ENCODE measurements around the gene ZSCAN16. TPM values are rescaled to one million over a fixed set of nuclear protein-coding genes. Genes with fewer than 3 reads are reported as not detected.

The ZSCAN16 gene
- total and polyA plus RNA-seq, 2 of the 13 experiments (the other 11 are each of a cell fraction or from before 2014, with no cell fraction given), result 5.7 to 12.7 TPM

DNA sequence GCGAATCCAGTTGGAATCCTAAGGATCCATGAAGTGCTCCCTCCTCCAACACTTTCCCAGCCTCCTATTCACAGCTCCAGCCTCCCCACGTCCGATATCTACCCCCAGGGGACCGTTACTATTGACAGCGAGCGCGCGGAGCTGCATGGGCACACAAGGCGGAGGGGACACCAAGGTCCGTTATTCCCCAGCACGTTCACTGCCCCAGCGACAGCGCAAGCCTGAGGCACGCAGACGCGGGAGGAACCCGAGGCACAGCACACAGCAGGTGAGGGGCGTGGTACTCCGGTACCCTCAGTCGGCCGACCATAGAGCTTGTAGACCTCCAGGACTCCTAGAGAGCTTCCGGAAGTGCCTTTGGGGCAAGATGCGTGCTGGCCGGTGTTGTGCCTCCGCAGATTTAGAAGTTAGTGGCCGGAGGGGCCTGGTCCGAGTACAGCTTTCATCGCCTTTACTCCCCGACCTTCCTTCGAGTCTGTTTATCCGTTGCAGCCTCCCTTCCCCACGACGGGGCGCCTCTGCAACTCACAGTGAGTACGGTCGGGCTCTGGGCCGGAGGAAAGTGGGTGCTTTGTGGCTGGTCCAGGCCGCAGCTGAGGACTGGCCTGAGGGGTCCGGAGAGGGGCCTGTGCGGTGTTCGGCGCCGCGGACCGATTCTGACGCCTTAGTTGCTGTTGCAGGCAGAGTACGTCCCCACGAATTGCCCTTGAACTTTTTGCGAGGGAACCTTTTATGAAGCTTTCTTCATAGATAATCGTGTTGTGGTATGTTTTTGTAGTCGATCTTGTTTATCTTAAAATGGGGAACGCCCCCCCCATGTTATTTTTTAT is 17.3 kb downstream of the ZSCAN16 start, which contains the start of gene ZKSCAN8 (continued):
- peak; percentile 96; the same call in 1 of the 2 replicates for TF ChIP-seq ZNF251 (CRISPR knock-in tag; IDR thresholded peaks at IDR 0.05)
- TF ChIP-seq, protein P1, sequence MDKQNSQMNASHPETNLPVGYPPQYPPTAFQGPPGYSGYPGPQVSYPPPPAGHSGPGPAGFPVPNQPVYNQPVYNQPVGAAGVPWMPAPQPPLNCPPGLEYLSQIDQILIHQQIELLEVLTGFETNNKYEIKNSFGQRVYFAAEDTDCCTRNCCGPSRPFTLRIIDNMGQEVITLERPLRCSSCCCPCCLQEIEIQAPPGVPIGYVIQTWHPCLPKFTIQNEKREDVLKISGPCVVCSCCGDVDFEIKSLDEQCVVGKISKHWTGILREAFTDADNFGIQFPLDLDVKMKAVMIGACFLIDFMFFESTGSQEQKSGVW (CRISPR knock-in tag; IDR thresholded peaks at IDR 0.05; ENCODE audit: borderline replicate concordance), result 0 out of 2 replicates have a peak, but pooled peaks have one; percentile 68
- TF ChIP-seq PAWR (CRISPR knock-in tag; IDR thresholded peaks at IDR 0.05; ENCODE audit: borderline replicate concordance), result 0 out of 2 replicates have a peak, but pooled peaks have one; percentile 83
- TF ChIP-seq ZNF235 (CRISPR knock-in tag; IDR thresholded peaks at IDR 0.05; ENCODE audit: borderline replicate concordance), result peak; percentile 74; the same call in 1 of the 2 replicates
- TF ChIP-seq RXRA (CRISPR knock-in tag; IDR thresholded peaks at IDR 0.05), result peak; percentile 90
- no peak for TF ChIP-seq RFX3 (CRISPR knock-in tag; IDR thresholded peaks at IDR 0.05)
- peak; percentile 81 for TF ChIP-seq RXRB (CRISPR knock-in tag; IDR thresholded peaks at IDR 0.05; ENCODE audit: borderline replicate concordance)
- peak; percentile 73 for TF ChIP-seq ARID2 (CRISPR knock-in tag; IDR thresholded peaks at IDR 0.05; ENCODE audit: borderline replicate concordance)
- TF ChIP-seq, protein P2, sequence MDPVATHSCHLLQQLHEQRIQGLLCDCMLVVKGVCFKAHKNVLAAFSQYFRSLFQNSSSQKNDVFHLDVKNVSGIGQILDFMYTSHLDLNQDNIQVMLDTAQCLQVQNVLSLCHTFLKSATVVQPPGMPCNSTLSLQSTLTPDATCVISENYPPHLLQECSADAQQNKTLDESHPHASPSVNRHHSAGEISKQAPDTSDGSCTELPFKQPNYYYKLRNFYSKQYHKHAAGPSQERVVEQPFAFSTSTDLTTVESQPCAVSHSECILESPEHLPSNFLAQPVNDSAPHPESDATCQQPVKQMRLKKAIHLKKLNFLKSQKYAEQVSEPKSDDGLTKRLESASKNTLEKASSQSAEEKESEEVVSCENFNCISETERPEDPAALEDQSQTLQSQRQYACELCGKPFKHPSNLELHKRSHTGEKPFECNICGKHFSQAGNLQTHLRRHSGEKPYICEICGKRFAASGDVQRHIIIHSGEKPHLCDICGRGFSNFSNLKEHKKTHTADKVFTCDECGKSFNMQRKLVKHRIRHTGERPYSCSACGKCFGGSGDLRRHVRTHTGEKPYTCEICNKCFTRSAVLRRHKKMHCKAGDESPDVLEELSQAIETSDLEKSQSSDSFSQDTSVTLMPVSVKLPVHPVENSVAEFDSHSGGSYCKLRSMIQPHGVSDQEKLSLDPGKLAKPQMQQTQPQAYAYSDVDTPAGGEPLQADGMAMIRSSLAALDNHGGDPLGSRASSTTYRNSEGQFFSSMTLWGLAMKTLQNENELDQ (CRISPR knock-in tag; IDR thresholded peaks at IDR 0.05; ENCODE audit: borderline replicate concordance), result no peak
- TF ChIP-seq DR1 (CRISPR knock-in tag; IDR thresholded peaks at IDR 0.05), result peak; percentile 81
- no peak for TF ChIP-seq ZFP82 (CRISPR knock-in tag; IDR thresholded peaks at IDR 0.05; ENCODE audit: borderline replicate concordance)
- peak; percentile 39 for TF ChIP-seq CTCF (CRISPR knock-in tag; IDR thresholded peaks at IDR 0.05)
- no peak; the same call in 1 of the 2 replicates for TF ChIP-seq THAP8 (CRISPR knock-in tag; IDR thresholded peaks at IDR 0.05; ENCODE audit: borderline replicate concordance)
- TF ChIP-seq, protein P3, sequence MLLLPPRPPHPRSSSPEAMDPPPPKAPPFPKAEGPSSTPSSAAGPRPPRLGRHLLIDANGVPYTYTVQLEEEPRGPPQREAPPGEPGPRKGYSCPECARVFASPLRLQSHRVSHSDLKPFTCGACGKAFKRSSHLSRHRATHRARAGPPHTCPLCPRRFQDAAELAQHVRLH (CRISPR knock-in tag; IDR thresholded peaks at IDR 0.05; ENCODE audit: borderline replicate concordance, low read depth), result peak; percentile 93; the same call in 1 of the 2 replicates
- peak; percentile 71; the same call in 1 of the 2 replicates for TF ChIP-seq IRX3 (CRISPR knock-in tag; IDR thresholded peaks at IDR 0.05; ENCODE audit: borderline replicate concordance, low read depth)
- TF ChIP-seq, protein P4, sequence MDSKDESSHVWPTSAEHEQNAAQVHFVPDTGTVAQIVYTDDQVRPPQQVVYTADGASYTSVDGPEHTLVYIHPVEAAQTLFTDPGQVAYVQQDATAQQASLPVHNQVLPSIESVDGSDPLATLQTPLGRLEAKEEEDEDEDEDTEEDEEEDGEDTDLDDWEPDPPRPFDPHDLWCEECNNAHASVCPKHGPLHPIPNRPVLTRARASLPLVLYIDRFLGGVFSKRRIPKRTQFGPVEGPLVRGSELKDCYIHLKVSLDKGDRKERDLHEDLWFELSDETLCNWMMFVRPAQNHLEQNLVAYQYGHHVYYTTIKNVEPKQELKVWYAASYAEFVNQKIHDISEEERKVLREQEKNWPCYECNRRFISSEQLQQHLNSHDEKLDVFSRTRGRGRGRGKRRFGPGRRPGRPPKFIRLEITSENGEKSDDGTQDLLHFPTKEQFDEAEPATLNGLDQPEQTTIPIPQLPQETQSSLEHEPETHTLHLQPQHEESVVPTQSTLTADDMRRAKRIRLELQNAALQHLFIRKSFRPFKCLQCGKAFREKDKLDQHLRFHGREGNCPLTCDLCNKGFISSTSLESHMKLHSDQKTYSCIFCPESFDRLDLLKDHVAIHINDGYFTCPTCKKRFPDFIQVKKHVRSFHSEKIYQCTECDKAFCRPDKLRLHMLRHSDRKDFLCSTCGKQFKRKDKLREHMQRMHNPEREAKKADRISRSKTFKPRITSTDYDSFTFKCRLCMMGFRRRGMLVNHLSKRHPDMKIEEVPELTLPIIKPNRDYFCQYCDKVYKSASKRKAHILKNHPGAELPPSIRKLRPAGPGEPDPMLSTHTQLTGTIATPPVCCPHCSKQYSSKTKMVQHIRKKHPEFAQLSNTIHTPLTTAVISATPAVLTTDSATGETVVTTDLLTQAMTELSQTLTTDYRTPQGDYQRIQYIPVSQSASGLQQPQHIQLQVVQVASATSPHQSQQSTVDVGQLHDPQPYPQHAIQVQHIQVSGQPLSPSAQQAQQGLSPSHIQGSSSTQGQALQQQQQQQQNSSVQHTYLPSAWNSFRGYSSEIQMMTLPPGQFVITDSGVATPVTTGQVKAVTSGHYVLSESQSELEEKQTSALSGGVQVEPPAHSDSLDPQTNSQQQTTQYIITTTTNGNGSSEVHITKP (CRISPR knock-in tag; IDR thresholded peaks at IDR 0.05; ENCODE audit: low read depth), result peak; percentile 84
- TF ChIP-seq ZNF3 (CRISPR knock-in tag; IDR thresholded peaks at IDR 0.05), result no peak
- TF ChIP-seq RBFOX2 (IDR thresholded peaks at IDR 0.05; ENCODE audit: low read depth, low read length), result peak; percentile 85
